GM19468 (cell line): ENCODE measurements around the gene SYTL3.

Source experiments
- ATAC-seq: cut with Tn5 transposase; IDR thresholded peaks from one replicate; pipeline ENCODE4 v1.9.1; 2021; ENCODE audit warnings: mild to moderate bottlenecking, moderate library complexity, moderate number of reproducible peaks; ENCODE audit not compliant: unreplicated experiment; ENCODE audit errors: extremely low read depth

SYTL3 gene

GRCh38 chr6:158755636-158756035 is 105.8 kb downstream of the SYTL3 start:
- no peak for ATAC-seq

- ATAC-seq, result no peak
These were observed 106.3 kb downstream of the SYTL3 start for GRCh38 chr6:158756126-158756525.

DNA sequence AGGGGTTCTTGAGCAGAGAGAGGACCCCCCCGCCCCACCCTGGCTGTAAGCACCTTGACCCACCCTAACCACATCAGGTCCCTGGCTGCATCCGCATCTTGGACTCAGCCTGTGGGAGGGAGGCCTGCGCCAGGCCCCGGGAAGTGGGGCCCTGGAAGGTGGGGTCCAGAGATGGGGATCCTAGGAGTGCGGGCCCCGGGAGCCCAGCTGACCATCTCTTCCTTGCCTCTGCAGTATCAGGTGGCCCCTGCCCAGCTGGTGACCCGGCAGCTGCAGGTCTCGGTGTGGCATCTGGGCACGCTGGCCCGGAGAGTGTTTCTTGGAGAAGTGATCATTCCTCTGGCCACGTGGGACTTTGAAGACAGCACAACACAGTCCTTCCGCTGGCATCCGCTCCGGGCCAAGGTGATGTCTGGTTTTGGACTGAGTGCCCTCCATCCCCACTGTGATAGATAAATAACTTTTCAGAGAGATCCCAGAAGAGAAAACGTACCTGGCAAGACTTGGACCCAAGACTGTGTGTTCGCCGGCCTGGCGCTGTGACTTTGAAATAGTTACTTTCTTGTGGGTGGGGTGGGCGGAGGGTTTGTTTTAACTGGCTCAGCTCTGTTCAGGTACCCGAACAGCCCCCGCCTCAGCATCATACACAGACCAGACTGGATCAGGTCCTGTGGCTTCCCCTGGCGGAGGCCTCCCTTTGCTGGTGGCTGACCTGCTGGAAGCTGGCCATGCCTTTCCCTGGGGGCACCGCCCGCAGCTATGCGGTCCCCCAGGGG is 107.3 kb downstream of the SYTL3 start:
- no peak for ATAC-seq

DNA sequence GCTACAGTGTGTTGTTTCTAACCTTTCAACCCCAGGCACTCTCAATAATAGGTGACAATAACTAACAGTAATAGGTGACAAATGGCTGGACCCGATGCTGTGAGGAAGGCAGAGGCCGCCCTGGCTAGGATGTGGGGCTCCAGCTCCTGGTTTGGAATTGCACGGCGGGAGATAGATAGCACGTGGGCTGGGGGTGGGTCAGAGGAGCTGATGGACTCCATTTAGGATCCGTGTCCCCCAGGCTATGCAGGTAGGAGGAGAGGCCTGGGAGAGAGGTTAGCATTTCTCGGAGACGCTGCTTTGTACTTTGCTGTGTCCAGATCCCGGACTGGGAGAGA is 107.9 kb downstream of the SYTL3 start:
- ATAC-seq, result no peak

DNA sequence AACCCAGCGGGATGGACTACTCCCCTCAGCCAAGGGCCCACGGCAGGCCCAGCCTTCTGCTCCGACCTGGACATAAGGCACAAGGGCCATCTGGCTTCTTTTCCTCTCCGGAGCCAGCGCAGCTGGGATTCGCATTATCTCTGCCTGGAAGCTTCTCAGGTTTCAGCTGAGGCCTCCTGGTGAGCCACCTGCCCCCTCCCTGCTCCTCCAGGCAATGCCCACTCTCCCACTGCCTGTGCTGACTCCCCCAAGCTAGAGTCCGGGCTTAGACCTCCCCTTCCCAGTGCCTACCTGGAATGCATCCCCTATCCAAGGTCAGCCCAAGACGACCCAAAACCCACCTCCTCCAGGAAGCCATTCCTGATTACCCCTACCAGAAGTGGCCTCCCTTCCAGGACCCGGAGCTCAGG is 108.6 kb downstream of the SYTL3 start:
- ATAC-seq, result no peak

GRCh38 chr6:158758941-158759479 is 109.2 kb downstream of the SYTL3 start:
- ATAC-seq, result no peak

- no peak for ATAC-seq
These were observed 110.2 kb downstream of the SYTL3 start for GRCh38 chr6:158759966-158760617.

- ATAC-seq, result no peak
These were observed 110.9 kb downstream of the SYTL3 start for GRCh38 chr6:158760618-158761250.

GRCh38 chr6:158761746-158762145 is 111.9 kb downstream of the SYTL3 start:
- ATAC-seq, result no peak

DNA sequence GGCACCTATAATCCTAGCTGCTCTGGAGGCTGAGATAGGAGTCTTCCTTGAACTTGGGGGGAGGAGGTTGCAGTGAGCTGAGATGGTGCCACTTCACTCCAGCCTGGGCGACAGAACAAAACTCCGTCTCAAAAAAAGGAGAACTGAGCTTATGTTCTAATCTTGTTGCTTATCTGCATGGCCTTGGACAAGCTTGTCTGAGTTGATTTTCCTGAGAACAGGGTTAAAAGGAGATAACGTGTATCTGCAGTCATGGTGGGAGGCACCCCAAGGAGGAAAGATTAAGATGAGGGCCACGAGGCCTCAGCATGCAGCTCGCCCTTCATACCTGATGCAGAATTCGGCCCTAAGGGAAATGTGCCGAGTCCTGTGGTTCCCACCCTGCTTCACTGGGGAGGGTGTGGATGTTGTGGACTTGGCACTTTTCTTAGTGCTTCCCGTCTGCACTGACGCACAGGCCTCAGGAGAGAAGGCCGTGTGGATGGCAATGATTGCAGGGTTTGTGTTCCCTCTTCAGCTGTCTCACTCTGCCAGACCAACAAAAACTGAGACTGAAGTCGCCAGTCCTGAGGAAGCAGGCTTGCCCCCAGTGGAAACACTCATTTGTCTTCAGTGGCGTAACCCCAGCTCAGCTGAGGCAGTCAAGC is 113.1 kb downstream of the SYTL3 start:
- no peak for ATAC-seq

DNA sequence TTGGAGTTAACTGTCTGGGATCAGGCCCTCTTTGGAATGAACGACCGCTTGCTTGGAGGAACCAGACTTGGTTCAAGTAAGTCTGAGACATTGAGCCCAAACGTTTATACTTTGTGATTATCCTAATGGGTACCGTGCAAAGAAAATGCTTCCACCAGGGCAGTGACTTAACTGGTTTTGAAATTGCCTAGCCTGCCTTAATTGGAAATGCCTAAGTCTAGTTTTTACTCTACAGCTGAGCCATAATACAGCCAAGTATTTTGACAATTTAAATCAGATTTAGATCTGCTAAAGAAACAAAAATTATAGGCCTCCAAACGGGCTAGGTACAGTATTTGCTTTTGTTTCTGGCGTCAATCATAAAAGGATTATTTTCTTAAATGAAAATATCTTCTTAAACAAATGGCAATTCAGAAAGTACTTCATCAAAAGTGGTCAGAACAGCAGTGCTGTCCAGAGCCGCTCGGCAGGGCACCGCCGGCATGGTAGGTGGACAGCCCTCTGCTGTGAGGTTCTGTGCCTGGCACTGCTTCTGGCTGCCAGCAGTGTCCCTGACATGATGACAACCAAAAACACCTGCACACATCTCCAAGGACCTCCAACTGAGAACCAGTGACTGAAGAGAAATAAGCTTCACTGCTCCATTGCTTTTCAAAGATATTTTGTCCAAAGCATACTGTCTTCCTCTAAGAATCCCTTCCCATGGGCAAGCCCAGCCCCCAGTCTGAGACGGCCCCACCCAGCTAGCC is 113.8 kb downstream of the SYTL3 start:
- ATAC-seq, result no peak

GRCh38 chr6:158764183-158764849 is 114.5 kb downstream of the SYTL3 start:
- ATAC-seq, result no peak

- ATAC-seq, result no peak
These were observed 115.1 kb downstream of the SYTL3 start for GRCh38 chr6:158764926-158765325.

DNA sequence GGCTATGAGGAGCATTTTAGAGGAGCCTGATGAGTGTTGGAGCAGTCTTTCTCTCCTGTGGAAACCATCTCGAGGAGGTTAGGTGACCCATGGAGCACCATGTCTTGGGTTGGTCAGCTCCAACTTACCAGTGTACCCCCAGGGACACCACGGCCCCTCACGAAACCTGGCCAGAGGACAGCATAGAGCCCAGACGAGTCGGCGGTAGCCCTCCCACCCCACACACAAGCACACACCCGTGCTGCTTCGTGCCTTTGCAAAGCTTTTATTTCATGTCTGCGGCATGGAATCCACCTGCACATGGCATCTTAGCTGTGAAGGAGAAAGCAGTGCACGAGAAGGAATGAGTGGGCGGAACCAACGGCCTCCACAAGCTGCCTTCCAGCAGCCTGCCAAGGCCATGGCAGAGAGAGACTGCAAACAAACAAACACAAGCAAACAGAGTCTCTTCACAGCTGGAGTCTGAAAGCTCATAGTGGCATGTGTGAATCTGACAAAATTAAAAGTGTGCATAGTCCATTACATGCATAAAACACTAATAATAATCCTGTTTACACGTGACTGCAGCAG is 115.7 kb downstream of the SYTL3 start:
- no peak for ATAC-seq

- ATAC-seq, result no peak
These were observed 117.0 kb downstream of the SYTL3 start for GRCh38 chr6:158766621-158767455.

DNA sequence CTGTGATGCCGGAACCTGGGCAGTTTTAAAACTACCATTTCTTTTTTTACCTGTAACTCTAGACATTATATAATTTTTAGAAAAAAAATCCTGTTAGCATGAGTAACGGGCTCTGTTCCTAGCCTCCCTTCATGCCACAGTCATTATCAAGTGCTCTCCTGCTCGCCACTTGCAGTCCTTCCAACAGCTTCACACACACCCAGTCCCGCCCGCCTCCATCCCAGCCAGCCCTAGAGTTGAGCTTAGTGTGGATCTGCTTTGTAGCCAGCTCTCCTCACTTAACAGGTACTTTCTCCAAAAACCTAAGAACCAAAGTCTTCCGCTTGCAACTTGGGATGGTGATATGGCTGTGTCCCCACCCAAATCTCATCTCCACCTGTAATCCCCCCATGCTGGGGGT is 117.9 kb downstream of the SYTL3 start:
- no peak for ATAC-seq

GRCh38 chr6:158768436-158768835 is 118.6 kb downstream of the SYTL3 start:
- no peak for ATAC-seq

- ATAC-seq, result no peak
These were observed 119.4 kb downstream of the SYTL3 start for GRCh38 chr6:158769234-158769770.
